ENCODE measurements around the gene STRAP. TPM values are rescaled to one million over a fixed set of nuclear protein-coding genes. Genes with fewer than 3 reads are reported as not detected.

The STRAP gene
- total RNA-seq, 4 donors from 2014 or later = 84.9 to 100 (median 93.3) TPM

- 50 to 57% methylated on average over 10 of the region's 10 CpGs for WGBS, 2 donors
- intact Hi-C loops (cut with DNase I) = no loop called here
These were observed 46.8 kb downstream of the STRAP start for GRCh38 chr12:15928870-15929571.

GRCh38 chr12:15931590-15932053, 49.4 kb downstream of the STRAP start:
- TF ChIP-seq CTCF (IDR thresholded peaks at IDR 0.05) (peak in 1 of 6 experiments; percentile 12), POLR2A (IDR thresholded peaks at IDR 0.05) (no peak)
- H3K9me3 ChIP-seq = no peaks in the 10 kb centered on the region
- intact Hi-C loops (cut with DNase I) = no loop called here
- 82 to 91% methylated on average over 3 of the region's 3 CpGs for WGBS, 2 donors
- no peaks in the 10 kb centered on the region for H3K36me3 ChIP-seq
- H3K27me3 ChIP-seq = no peaks in the 10 kb centered on the region
- no peak for DNase-seq
- H3K27ac ChIP-seq = no peak overlapping the region
- H3K4me3 ChIP-seq (replicated peaks in 1 of 3) = no peak overlapping the region
- H3K4me1 ChIP-seq = peaks cover 7 to 13% of the 10 kb centered on the region in 2 donors

More at GRCh38 chr12:15928870-15929571, 46.8 kb downstream of the STRAP start:
- peaks cover 7 to 13% of the 10 kb centered on the region in 2 donors for H3K4me1 ChIP-seq
- H3K36me3 ChIP-seq = no peaks in the 10 kb centered on the region
- H3K9me3 ChIP-seq = no peaks in the 10 kb centered on the region
- no peak overlapping the region for H3K4me3 ChIP-seq (replicated peaks in 1 of 3)
- no peak overlapping the region for H3K27ac ChIP-seq
- H3K27me3 ChIP-seq = no peaks in the 10 kb centered on the region
- no peak for TF ChIP-seq POLR2A (IDR thresholded peaks at IDR 0.05)
- no peak for TF ChIP-seq CTCF (IDR thresholded peaks at IDR 0.05)
- peak; percentile 41 to 50 for DNase-seq

GRCh38 chr12:15932327-15932726, 50.1 kb downstream of the STRAP start:
- intact Hi-C loops (cut with DNase I) = no loop called here

GRCh38 chr12:15932971-15933370, 50.8 kb downstream of the STRAP start:
- intact Hi-C loops (cut with DNase I) = no loop called here
- Histone ChIP-seq H3K4me1 (peaks cover 7 to 13% of the 10 kb centered on the region in 2 donors), H3K27me3 (no peaks in the 10 kb centered on the region), H3K9me3 (no peaks in the 10 kb centered on the region), H3K36me3 (no peaks in the 10 kb centered on the region), H3K4me3 (replicated peaks in 1 of 3) (no peak overlapping the region), H3K27ac (no peak overlapping the region)
- no peak for DNase-seq
- TF ChIP-seq POLR2A (IDR thresholded peaks at IDR 0.05) (no peak), CTCF (IDR thresholded peaks at IDR 0.05) (no peak)
- WGBS, 2 donors = 94% methylated on average over 3 of the region's 3 CpGs

More at GRCh38 chr12:15932327-15932726, 50.1 kb downstream of the STRAP start:
- Histone ChIP-seq H3K4me3 (replicated peaks in 1 of 3) (no peak overlapping the region), H3K4me1 (peaks cover 7 to 13% of the 10 kb centered on the region in 2 donors), H3K27ac (no peak overlapping the region), H3K27me3 (no peaks in the 10 kb centered on the region), H3K9me3 (no peaks in the 10 kb centered on the region), H3K36me3 (no peaks in the 10 kb centered on the region)
- WGBS, 2 donors = 91 to 97% methylated on average over 1 of the region's 1 CpG
- DNase-seq = no peak
- TF ChIP-seq CTCF (IDR thresholded peaks at IDR 0.05) = no peak
- no peak for TF ChIP-seq POLR2A (IDR thresholded peaks at IDR 0.05)

GRCh38 chr12:15933751-15934150, 51.6 kb downstream of the STRAP start:
- Histone ChIP-seq H3K4me3 (replicated peaks in 1 of 3) (no peak overlapping the region), H3K36me3 (no peaks in the 10 kb centered on the region), H3K27me3 (no peaks in the 10 kb centered on the region), H3K27ac (no peak overlapping the region), H3K4me1 (peaks cover 0 to 6% of the 10 kb centered on the region in 2 donors), H3K9me3 (no peaks in the 10 kb centered on the region)
- 76 to 80% methylated on average over 3 of the region's 3 CpGs for WGBS, 2 donors
- intact Hi-C loops (cut with DNase I) = no loop called here
- no peak for DNase-seq
- TF ChIP-seq CTCF (IDR thresholded peaks at IDR 0.05) = no peak
- TF ChIP-seq POLR2A (IDR thresholded peaks at IDR 0.05) = no peak
